COLO668 (cell line): Measurements from ENCODE around the gene HLA-DMB.
A peak's percentile ranks its signal among the peaks of the same experiment; 100 is the strongest.

Experiments
- DNase-seq: peaks from one replicate; lab custom pipeline; 2025; ENCODE audit not compliant: unreplicated experiment; lab: John Stamatoyannopoulos, UW

HLA-DMB gene

GRCh38 chr6:32971581-32972352 lies 30.9 kb upstream of the HLA-DMB start:
- DNase-seq = peak; percentile 97

GRCh38 chr6:32971242-32971580 lies 30.4 kb upstream of the HLA-DMB start:
- no peak for DNase-seq

- peak; percentile 82 for DNase-seq
These were observed 29.8 kb upstream of the HLA-DMB start for GRCh38 chr6:32970413-32971241.

- DNase-seq = peak; percentile 60
These were observed 29.0 kb upstream of the HLA-DMB start for GRCh38 chr6:32969685-32970412.

- DNase-seq = peak; percentile 77
These were observed 28.2 kb upstream of the HLA-DMB start for GRCh38 chr6:32968867-32969684.

GRCh38 chr6:32968093-32968866 lies 27.5 kb upstream of the HLA-DMB start, which contains the start of gene BRD2:
Gene BRD2, plus strand, starts transcription at chr6:32968594. Its CDS starts 4,305 bp downstream, at chr6:32972899.
- DNase-seq = peak; percentile 93

GRCh38 chr6:32967151-32968091 lies 26.6 kb upstream of the HLA-DMB start:
- DNase-seq = peak; percentile 15

- DNase-seq = no peak
These were observed 23.9 kb upstream of the HLA-DMB start for GRCh38 chr6:32964776-32965175.

GRCh38 chr6:32963866-32964265 lies 23.0 kb upstream of the HLA-DMB start:
- DNase-seq = no peak

GRCh38 chr6:32962213-32962826 lies 21.5 kb upstream of the HLA-DMB start:
- DNase-seq = no peak

- no peak for DNase-seq
These were observed 19.7 kb upstream of the HLA-DMB start for GRCh38 chr6:32960563-32960962.

- no peak for DNase-seq
These were observed 15.3 kb upstream of the HLA-DMB start for GRCh38 chr6:32956176-32956575.

- DNase-seq = peak; percentile 10
These were observed 14.4 kb upstream of the HLA-DMB start for GRCh38 chr6:32954986-32955802.

GRCh38 chr6:32954267-32954666 lies 13.4 kb upstream of the HLA-DMB start:
- DNase-seq = no peak

- DNase-seq = no peak
These were observed 12.9 kb upstream of the HLA-DMB start for GRCh38 chr6:32953775-32954174.

GRCh38 chr6:32952817-32953739 lies 12.2 kb upstream of the HLA-DMB start, which contains the start of gene HLA-DMA:
Gene HLA-DMA, minus strand, starts transcription at chr6:32953097. Its CDS starts 61 bp downstream, at chr6:32953036.
- peak; percentile 26 for DNase-seq
